GM21737 (cell line): Measurements from ENCODE around the gene NARF.
A peak's percentile ranks its signal among the peaks of the same experiment; 100 is the strongest.
"Not testable (repeated sequence)": the region's sequence is repeated elsewhere in the genome, so short reads cannot be mapped to it uniquely, and the experiment has no call there.

ENCODE experiments used
- ATAC-seq: cut with Tn5 transposase; IDR thresholded peaks from one replicate; pipeline ENCODE4 v1.9.1; 2021; ENCODE audit warnings: mild to moderate bottlenecking, moderate library complexity; ENCODE audit not compliant: unreplicated experiment

The NARF gene

GRCh38 chr17:82445542-82445941 lies 13.0 kb upstream of the NARF start:
- ATAC-seq, result no peak

- ATAC-seq, result no peak
Measured at GRCh38 chr17:82446124-82446523, 12.4 kb upstream of the NARF start.

- ATAC-seq, result no peak
Measured at GRCh38 chr17:82446649-82447048, 11.9 kb upstream of the NARF start.

GRCh38 chr17:82447876-82448275 lies 10.7 kb upstream of the NARF start:
- ATAC-seq, result no peak

GRCh38 chr17:82449131-82449882 lies 9.2 kb upstream of the NARF start:
- ATAC-seq, result peak; percentile 51

- no peak for ATAC-seq
Measured at GRCh38 chr17:82449883-82450356, 8.6 kb upstream of the NARF start.

GRCh38 chr17:82450357-82451106 lies 8.0 kb upstream of the NARF start, which contains the start of gene CYBC1:
TSS of gene CYBC1 (minus strand) at chr17:82450752. CDS start at chr17:82449254, 1,498 bp downstream.
- ATAC-seq, result peak; percentile 58

GRCh38 chr17:82452162-82452561 lies 6.4 kb upstream of the NARF start:
- ATAC-seq, result no peak

GRCh38 chr17:82453151-82453550 lies 5.4 kb upstream of the NARF start:
- not testable (repeated sequence) for ATAC-seq

- ATAC-seq, result not testable (repeated sequence)
Measured at GRCh38 chr17:82453706-82454105, 4.8 kb upstream of the NARF start.

GRCh38 chr17:82457073-82457928 lies 1.2 kb upstream of the NARF start:
- peak; percentile 1 for ATAC-seq

- ATAC-seq, result no peak
Measured at GRCh38 chr17:82457929-82458178, 687 bp upstream of the NARF start.

- ATAC-seq, result peak; percentile 5
Measured at GRCh38 chr17:82458885-82459424, 414 bp downstream of the NARF start.

GRCh38 chr17:82459936-82460335 lies 1.4 kb downstream of the NARF start:
- ATAC-seq, result not testable (repeated sequence)

GRCh38 chr17:82461827-82462524 lies 3.4 kb downstream of the NARF start:
- no peak for ATAC-seq

GRCh38 chr17:82463391-82463790 lies 4.8 kb downstream of the NARF start:
- no peak for ATAC-seq

- ATAC-seq, result no peak
Measured at GRCh38 chr17:82463925-82464566, 5.5 kb downstream of the NARF start.

GRCh38 chr17:82464567-82464929 lies 6.0 kb downstream of the NARF start:
- no peak for ATAC-seq

GRCh38 chr17:82465023-82465603 lies 6.6 kb downstream of the NARF start:
- ATAC-seq, result no peak

- no peak for ATAC-seq
Measured at GRCh38 chr17:82468692-82469091, 10.2 kb downstream of the NARF start.
